22Rv1 (cell line): ENCODE measurements around the gene RNF152.

Source experiments
- CTCF ChIP-seq: fragments of 450-650 bp; IDR thresholded peaks from 2 replicates; pipeline ENCODE4 v1.5.1; 2017; ENCODE audit warnings: mild to moderate bottlenecking
- ZFX ChIP-seq: fragments of 450-650 bp; IDR thresholded peaks from 2 replicates; pipeline ENCODE4 v1.6.1; 2017; ENCODE audit warnings: antibody characterized with exemption, borderline replicate concordance

GRCh38 chr18:61791031-61791430 lies 101.8 kb downstream of the RNF152 start:
- TF ChIP-seq CTCF (no peak), ZFX (no peak)
